ENCODE results near the gene GYS2. TPM values are rescaled to one million over a fixed set of nuclear protein-coding genes. Genes with fewer than 3 reads are reported as not detected.

GYS2 gene
- total and polyA plus RNA-seq, 9 donors, result 0.12 TPM; not detected in 8

- WGBS, 3 donors, result 2 to 29% (median 15%) methylated on average over 1 of the region's 1 CpG
- DNase-seq, result no peak
- intact Hi-C loops (cut with DNase I), result no loop called here
- Histone ChIP-seq H3K27me3 (no peaks in the 10 kb centered on the region), H3K27ac (no peak overlapping the region), H3K4me3 (no peak overlapping the region), H3K9me3 (no peaks in the 10 kb centered on the region), H3K4me1 (ENCODE audit: insufficient read depth) (no peaks in the 10 kb centered on the region), H3K36me3 (no peaks in the 10 kb centered on the region)
- TF ChIP-seq EP300 (IDR thresholded peaks at IDR 0.05) (no peak), CTCF (IDR thresholded peaks at IDR 0.05) (no peak), POLR2A (IDR thresholded peaks at IDR 0.05) (no peak)
These were observed 57.9 kb downstream of the GYS2 start for GRCh38 chr12:21546716-21547115.

GRCh38 chr12:21545557-21545956, 59.1 kb downstream of the GYS2 start:
- Histone ChIP-seq H3K27me3 (no peaks in the 10 kb centered on the region), H3K4me1 (ENCODE audit: insufficient read depth) (no peaks in the 10 kb centered on the region), H3K36me3 (no peaks in the 10 kb centered on the region), H3K27ac (no peak overlapping the region), H3K9me3 (no peaks in the 10 kb centered on the region), H3K4me3 (no peak overlapping the region)
- WGBS, 3 donors, result 86 to 89% (median 87%) methylated on average over 2 of the region's 2 CpGs
- intact Hi-C loops (cut with DNase I), result no loop called here
- DNase-seq, result no peak
- TF ChIP-seq CTCF (IDR thresholded peaks at IDR 0.05) (no peak), EP300 (IDR thresholded peaks at IDR 0.05) (no peak), POLR2A (IDR thresholded peaks at IDR 0.05) (no peak)

- DNase-seq, result no peak
- Histone ChIP-seq H3K9me3 (no peaks in the 10 kb centered on the region), H3K36me3 (no peaks in the 10 kb centered on the region), H3K27me3 (no peaks in the 10 kb centered on the region), H3K4me1 (ENCODE audit: insufficient read depth) (no peaks in the 10 kb centered on the region), H3K27ac (no peak overlapping the region), H3K4me3 (no peak overlapping the region)
- intact Hi-C loops (cut with DNase I), result no loop called here
- TF ChIP-seq CTCF (IDR thresholded peaks at IDR 0.05) (no peak), EP300 (IDR thresholded peaks at IDR 0.05) (no peak), POLR2A (IDR thresholded peaks at IDR 0.05) (no peak)
These were observed 61.5 kb downstream of the GYS2 start for GRCh38 chr12:21543151-21543550.

GRCh38 chr12:21542403-21542802, 62.2 kb downstream of the GYS2 start:
- TF ChIP-seq POLR2A (IDR thresholded peaks at IDR 0.05) (no peak), EP300 (IDR thresholded peaks at IDR 0.05) (no peak), CTCF (IDR thresholded peaks at IDR 0.05) (no peak)
- no peak overlapping the region for H3K27ac ChIP-seq
- H3K4me1 ChIP-seq (ENCODE audit: insufficient read depth), result no peaks in the 10 kb centered on the region
- no peak for DNase-seq
- H3K27me3 ChIP-seq, result no peaks in the 10 kb centered on the region
- H3K9me3 ChIP-seq, result no peaks in the 10 kb centered on the region
- no peaks in the 10 kb centered on the region for H3K36me3 ChIP-seq
- intact Hi-C loops (cut with DNase I), result no loop called here
- WGBS, 3 donors, result 71 to 73% (median 72%) methylated on average over 5 of the region's 5 CpGs
- H3K4me3 ChIP-seq, result no peak overlapping the region

- DNase-seq, result no peak
- intact Hi-C loops (cut with DNase I), result no loop called here
- H3K4me3 ChIP-seq, result no peak overlapping the region
- H3K27ac ChIP-seq, result no peak overlapping the region
- H3K27me3 ChIP-seq, result no peaks in the 10 kb centered on the region
- no peaks in the 10 kb centered on the region for H3K9me3 ChIP-seq
- H3K36me3 ChIP-seq, result no peaks in the 10 kb centered on the region
- WGBS, 3 donors, result 79 to 87% (median 80%) methylated on average over 6 of the region's 6 CpGs
- TF ChIP-seq EP300 (IDR thresholded peaks at IDR 0.05) (no peak), CTCF (IDR thresholded peaks at IDR 0.05) (no peak), POLR2A (IDR thresholded peaks at IDR 0.05) (no peak)
- H3K4me1 ChIP-seq (ENCODE audit: insufficient read depth), result no peaks in the 10 kb centered on the region
These were observed 62.9 kb downstream of the GYS2 start for GRCh38 chr12:21541773-21542172.
